Activated CD4-positive, alpha-beta T cell treated with anti-CD3 and anti-CD28 coated beads for 36 hours (primary cell): ENCODE measurements around the gene NKTR. TPM values are rescaled to one million over a fixed set of nuclear protein-coding genes. Genes with fewer than 3 reads are reported as not detected.

Source experiments
- ATAC-seq: fragments of 200-7000 bp; cut with Tn5 transposase; one replicate; pipeline ENCODE4 v1.10.0; 2021; ENCODE audit warnings: mild to moderate bottlenecking, moderate library complexity
- CTCF ChIA-PET: fragments of 350-600 bp; sonication (Branson Sonifier 250); formaldehyde crosslinking; loops from one replicate; lab custom pipeline; 2021; ENCODE audit warnings: antibody characterized with exemption; lab: Charles Lee
- POLR2A ChIA-PET: fragments of 350-600 bp; sonication (Branson Sonifier 250); formaldehyde crosslinking; loops from one replicate; lab custom pipeline; 2021; ENCODE audit warnings: antibody characterized with exemption, inconsistent platforms; lab: Charles Lee
- DNase-seq: peaks from one replicate; pipeline ENCODE4 v3.0.0-alpha.2; 2020
- H3K27ac Mint-ChIP-seq: one replicate; pipeline ENCODE4 v1.8.0; 2021; ENCODE audit warnings: mixed read lengths
- H3K27me3 Mint-ChIP-seq: one replicate; pipeline ENCODE4 v1.8.0; 2021; ENCODE audit warnings: mixed read lengths
- H3K36me3 Mint-ChIP-seq: one replicate; pipeline ENCODE4 v1.8.0; 2021; ENCODE audit warnings: low read depth, mixed read lengths
- H3K4me1 Mint-ChIP-seq: one replicate; pipeline ENCODE4 v1.8.0; 2021; ENCODE audit warnings: mixed read lengths
- H3K4me3 Mint-ChIP-seq: one replicate; pipeline ENCODE4 v1.8.0; 2021; ENCODE audit warnings: mild to moderate bottlenecking, moderate library complexity, mixed read lengths
- H3K9me3 Mint-ChIP-seq: one replicate; pipeline ENCODE4 v1.8.0; 2021; ENCODE audit warnings: low read depth, mixed read lengths
- intact Hi-C, 2 experiments: fragments of 100-400 bp; cut with DNase I in 1 of 2; cut with micrococcal nuclease in 1 of 2; formaldehyde crosslinking; loops; one replicate each; pipeline versions ENCODE4 v1.14.2 to v1.15.1; 2022 to 2024; cut with DNase I, micrococcal nuclease
- total RNA-seq, 2 experiments: library from RNA; stranded (reverse); gene quantifications; one replicate each; pipeline ENCODE4 v1.2.3, GENCODE V29; 2021

NKTR gene
- total RNA-seq, 2 experiments from 2014 or later: 50.8 to 59.2 TPM

DNA sequence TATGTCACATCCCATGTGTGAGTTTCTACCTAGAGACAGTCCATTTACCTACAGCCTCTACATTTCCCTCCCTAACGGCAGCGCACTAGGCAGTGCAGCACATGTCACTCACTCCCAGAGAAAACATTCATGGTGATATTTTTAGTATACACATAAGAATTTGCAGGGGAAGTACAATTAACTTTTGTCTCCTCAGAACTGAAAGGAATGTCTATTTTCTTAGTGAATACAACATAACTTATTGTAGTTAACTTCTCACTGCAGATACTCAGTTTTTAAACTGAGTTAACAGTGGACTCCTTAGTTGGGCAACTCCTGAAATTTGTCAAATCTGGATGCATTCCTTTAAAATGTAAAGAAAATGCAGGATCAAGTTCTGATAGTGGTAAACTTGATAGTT is 48.5 kb downstream of the NKTR start:
- H3K4me1 Mint-ChIP-seq: peaks cover 14% of the 10 kb centered on the region
- peaks cover 20% of the 10 kb centered on the region for H3K36me3 Mint-ChIP-seq
- no peak for ATAC-seq
- intact Hi-C loops: no loop called here
- H3K9me3 Mint-ChIP-seq: no peaks in the 10 kb centered on the region
- H3K27me3 Mint-ChIP-seq: peaks cover 2% of the 10 kb centered on the region
- H3K27ac Mint-ChIP-seq: peak overlapping the region; percentile 13
- POLR2A ChIA-PET: no interaction called here
- CTCF ChIA-PET: interaction anchor here (0.9 to 1.2 kb wide), 2 partner anchors 12 to 147 kb away, joined by 3 to 4 read pairs; partner anchors contain the start of gene VIPR1
- DNase-seq: no peak
- H3K4me3 Mint-ChIP-seq: no peak overlapping the region

DNA sequence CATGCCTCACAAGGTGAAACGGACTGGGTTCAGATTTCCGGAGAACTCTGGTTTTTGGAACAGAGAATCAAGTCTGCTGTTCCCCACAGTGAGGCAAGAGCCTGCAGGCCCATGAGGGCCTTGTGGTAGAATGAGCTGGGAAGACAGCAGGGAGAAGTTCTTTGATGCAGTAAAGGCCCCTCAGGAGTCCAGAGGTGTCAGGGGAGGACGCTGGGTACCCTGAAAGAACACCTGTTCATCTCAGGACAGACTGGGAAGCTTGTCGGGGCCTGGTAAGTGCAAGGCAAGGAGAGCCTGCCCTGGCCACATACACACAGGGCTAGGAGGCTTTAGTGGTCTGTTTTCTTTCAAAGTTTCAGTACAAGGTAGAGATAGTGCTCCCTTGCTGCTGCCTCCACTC is 49.3 kb downstream of the NKTR start:
- intact Hi-C loops: loop anchor here (5.0 to 10.0 kb wide), 2 partner anchors 93 to 95 kb away; no protein-coding TSS in a partner anchor
- CTCF ChIA-PET: no interaction called here
- POLR2A ChIA-PET: no interaction called here
- peaks cover 2% of the 10 kb centered on the region for H3K27me3 Mint-ChIP-seq
- peaks cover 15% of the 10 kb centered on the region for H3K36me3 Mint-ChIP-seq
- no peak overlapping the region for H3K4me3 Mint-ChIP-seq
- H3K27ac Mint-ChIP-seq: no peak overlapping the region
- no peak for DNase-seq
- H3K4me1 Mint-ChIP-seq: peaks cover 14% of the 10 kb centered on the region
- H3K9me3 Mint-ChIP-seq: no peaks in the 10 kb centered on the region
- no peak for ATAC-seq

DNA sequence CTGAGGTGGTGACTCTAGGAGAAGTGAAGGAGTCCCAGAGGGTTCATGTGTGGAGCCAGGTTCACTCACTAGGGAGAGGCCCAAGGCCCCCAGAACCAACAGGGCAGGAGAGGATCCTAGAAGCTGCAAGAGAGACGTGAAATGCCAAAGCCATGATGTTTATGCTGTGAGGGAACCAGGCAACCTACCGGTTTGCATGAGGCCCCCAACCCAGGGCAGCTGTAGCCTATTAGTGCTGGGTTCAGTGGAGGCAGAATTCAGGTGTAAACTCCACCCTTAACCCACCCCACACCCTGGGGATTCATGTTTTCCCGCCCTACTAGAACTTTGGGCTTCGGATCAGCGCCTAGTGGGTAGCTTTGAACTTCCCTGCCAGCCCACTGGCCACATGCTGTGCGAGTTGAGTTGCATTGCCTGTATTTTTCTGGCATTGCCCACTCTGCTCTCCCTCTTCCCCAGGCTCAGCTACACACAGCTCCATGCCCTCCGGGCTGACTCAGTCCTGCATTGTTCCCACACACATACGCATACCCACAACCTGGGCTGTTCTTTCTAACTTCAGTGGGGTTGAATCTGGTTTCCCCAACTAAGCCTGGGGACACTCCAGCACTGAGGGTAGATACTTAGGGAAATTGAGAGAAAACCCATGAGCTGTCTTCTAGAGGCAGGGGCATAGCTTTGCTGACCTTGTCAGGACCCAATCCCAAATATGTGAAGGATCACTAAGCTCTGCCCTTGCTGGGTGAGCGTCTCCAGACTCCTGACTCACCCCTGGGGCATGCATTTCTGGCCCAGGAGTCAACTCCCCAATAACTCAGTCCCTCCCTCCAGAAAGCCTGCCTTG is 51.0 kb downstream of the NKTR start:
- no peaks in the 10 kb centered on the region for H3K9me3 Mint-ChIP-seq
- DNase-seq: no peak
- intact Hi-C loops: loop anchor here (5.0 to 10.0 kb wide), 2 partner anchors 91 to 93 kb away; no protein-coding TSS in a partner anchor
- H3K4me3 Mint-ChIP-seq: no peak overlapping the region
- peak overlapping the region; percentile 34 for H3K27ac Mint-ChIP-seq
- no peak for ATAC-seq
- H3K27me3 Mint-ChIP-seq: peaks cover 2% of the 10 kb centered on the region
- POLR2A ChIA-PET: no interaction called here
- CTCF ChIA-PET: interaction anchor here (0.6 to 0.9 kb wide), 2 partner anchors 10 to 834 kb away, joined by 3 to 4 read pairs; no protein-coding TSS in a partner anchor
- H3K36me3 Mint-ChIP-seq: peaks cover 9% of the 10 kb centered on the region
- peaks cover 14% of the 10 kb centered on the region for H3K4me1 Mint-ChIP-seq

DNA sequence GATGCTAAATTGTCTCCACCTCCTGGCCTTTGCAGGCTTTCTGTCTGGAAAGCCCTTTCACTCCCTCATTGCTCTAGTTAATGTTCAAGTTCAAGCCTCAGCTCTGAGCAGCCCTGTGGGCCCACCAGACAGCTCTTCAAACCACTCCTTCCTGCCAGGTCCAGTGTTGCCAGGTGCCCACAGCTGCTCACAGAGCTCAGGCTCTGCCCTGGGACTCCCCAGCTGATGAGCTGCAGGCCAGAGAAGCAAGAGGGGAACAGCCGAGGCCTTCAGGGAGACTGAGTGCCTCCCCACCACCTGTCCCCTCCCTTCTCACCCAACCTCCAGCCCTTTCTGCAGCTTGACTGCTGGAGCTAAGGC is 51.7 kb downstream of the NKTR start:
- Mint-ChIP-seq H3K27me3 (peaks cover 2% of the 10 kb centered on the region), H3K27ac (peak overlapping the region; percentile 34), H3K4me1 (peaks cover 8% of the 10 kb centered on the region), H3K36me3 (peaks cover 4% of the 10 kb centered on the region), H3K9me3 (no peaks in the 10 kb centered on the region), H3K4me3 (no peak overlapping the region)
- ChIA-PET POLR2A (no interaction called here), CTCF (interaction anchor here (0.6 to 0.9 kb wide), 2 partner anchors 9 to 403 kb away, joined by 3 to 4 read pairs; no protein-coding TSS in a partner anchor)
- intact Hi-C loops: loop anchor here (5.0 to 10.0 kb wide), 2 partner anchors 90 to 93 kb away; no protein-coding TSS in a partner anchor
- ATAC-seq: no peak
- no peak for DNase-seq

DNA sequence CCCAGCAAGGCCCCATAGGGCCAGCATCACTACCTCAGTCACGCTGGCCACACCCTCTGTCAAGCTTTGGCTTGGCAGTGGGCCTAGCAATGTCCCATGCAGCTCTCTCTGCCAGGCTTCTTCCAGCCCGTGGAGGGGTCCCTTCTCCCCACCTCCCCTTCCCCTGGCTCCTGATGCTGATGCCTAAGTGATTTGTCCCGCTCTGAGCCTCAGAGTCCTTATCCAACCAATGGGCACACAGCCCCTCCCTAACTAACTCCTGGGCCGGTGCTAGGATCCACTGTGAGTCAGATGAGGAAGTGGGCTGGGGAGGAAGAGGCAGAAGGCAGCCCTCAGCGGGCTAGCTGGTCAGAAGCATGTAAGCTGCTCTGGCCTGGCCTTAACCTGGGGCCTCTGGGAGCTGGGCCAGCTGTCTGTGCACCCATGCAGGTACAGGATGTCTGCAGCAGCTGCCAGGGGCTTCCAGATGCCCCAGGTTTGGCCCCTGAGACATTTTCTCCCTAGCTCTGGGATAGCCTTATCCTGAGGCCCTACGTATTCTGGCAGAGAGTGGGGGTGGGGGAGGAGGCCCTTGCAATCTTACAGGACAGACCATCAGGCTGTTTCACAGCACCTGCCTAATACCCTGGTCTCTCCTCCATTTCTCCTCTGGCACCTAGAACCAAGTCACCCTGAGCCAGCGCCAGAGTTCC is 52.3 kb downstream of the NKTR start:
- ATAC-seq (peak; percentile 15), DNase-seq (no peak)
- H3K27ac Mint-ChIP-seq: no peak overlapping the region
- no peak overlapping the region for H3K4me3 Mint-ChIP-seq
- CTCF ChIA-PET: interaction anchor here (0.6 to 0.9 kb wide), 3 partner anchors 9 to 1705 kb away, joined by 3 to 4 read pairs (median 3); no protein-coding TSS in a partner anchor
- intact Hi-C loops: loop anchor here (5.0 to 10.0 kb wide), 2 partner anchors 90 to 92 kb away; no protein-coding TSS in a partner anchor
- H3K27me3 Mint-ChIP-seq: peaks cover 2% of the 10 kb centered on the region
- H3K36me3 Mint-ChIP-seq: peaks cover 2% of the 10 kb centered on the region
- no peaks in the 10 kb centered on the region for H3K9me3 Mint-ChIP-seq
- POLR2A ChIA-PET: no interaction called here
- H3K4me1 Mint-ChIP-seq: peaks cover 7% of the 10 kb centered on the region

DNA sequence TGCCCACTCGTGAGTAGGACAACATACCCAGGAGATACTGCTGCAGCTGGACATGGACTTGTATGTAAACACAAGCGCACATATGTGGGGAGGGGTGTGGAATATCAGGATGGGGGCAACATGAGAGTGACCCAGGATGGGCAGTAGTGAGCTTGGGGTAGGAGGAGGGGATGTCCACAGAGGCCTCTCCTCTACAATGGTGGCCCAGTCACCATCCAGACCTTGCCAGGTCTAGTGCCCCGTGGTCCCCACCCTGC is 52.7 kb downstream of the NKTR start:
- H3K36me3 Mint-ChIP-seq: no peaks in the 10 kb centered on the region
- ATAC-seq (no peak), DNase-seq (no peak)
- H3K27ac Mint-ChIP-seq: no peak overlapping the region
- H3K27me3 Mint-ChIP-seq: peaks cover 2% of the 10 kb centered on the region
- ChIA-PET POLR2A (no interaction called here), CTCF (no interaction called here)
- peaks cover 7% of the 10 kb centered on the region for H3K4me1 Mint-ChIP-seq
- H3K4me3 Mint-ChIP-seq: no peak overlapping the region
- intact Hi-C loops: loop anchor here (5.0 to 10.0 kb wide), 2 partner anchors 89 to 92 kb away; no protein-coding TSS in a partner anchor
- no peaks in the 10 kb centered on the region for H3K9me3 Mint-ChIP-seq

DNA sequence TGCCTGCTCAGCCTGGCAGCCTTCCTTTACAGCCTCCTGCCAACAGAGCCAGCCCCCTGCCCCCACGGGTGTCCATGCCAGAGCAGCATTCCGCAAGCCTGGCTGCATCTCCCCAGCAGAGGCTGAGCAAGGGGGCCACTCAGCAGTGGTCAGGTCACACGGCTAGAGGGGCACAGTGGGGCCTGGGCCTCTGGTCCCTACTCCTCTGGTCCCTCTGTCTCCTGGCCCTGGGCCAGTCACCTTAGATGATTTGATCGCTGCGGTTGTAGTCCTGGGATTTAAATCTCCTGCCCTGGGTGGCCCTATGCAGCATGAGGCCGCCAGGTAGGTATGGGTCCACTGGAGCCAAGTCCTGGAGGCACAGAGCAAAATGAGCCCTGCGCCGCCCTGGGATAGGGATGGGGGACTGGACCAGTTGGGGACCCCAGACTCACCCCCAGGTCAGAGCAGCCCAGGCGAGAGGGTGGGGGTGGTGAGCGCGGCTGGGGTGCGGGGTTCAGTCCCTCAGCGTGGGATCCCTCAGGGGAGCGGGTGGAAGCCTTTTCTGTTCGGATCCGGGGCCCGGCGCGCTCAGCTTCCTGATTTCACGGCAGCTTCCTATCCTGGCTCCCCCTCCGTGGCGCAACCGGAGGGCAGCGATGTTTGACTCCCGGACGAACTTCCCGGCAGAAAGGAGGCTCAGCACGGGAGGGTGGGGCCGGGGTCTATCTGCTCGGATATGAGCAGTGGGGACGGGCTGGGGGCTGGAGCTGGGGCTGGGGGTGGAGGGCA is 53.3 kb downstream of the NKTR start, which contains the start of gene ZBTB47:
Gene ZBTB47 (plus strand): TSS at position 138 of the 771 bp plus-strand sequence. CDS start 4,659 bp downstream, outside the sequence.
- ChIA-PET CTCF (no interaction called here), POLR2A (no interaction called here)
- Mint-ChIP-seq H3K36me3 (no peaks in the 10 kb centered on the region), H3K4me3 (peak within 1 kb of the TSS; percentile 72), H3K27ac (no peak within 1 kb of the TSS), H3K9me3 (no peaks in the 10 kb centered on the region), H3K4me1 (peaks cover 7% of the 10 kb centered on the region), H3K27me3 (peaks cover 2% of the 10 kb centered on the region)
- DNase-seq: peak; percentile 38
- ATAC-seq: peak; percentile 14
- intact Hi-C loops: loop anchor here (5.0 to 10.0 kb wide), 2 partner anchors 89 to 91 kb away; no protein-coding TSS in a partner anchor

DNA sequence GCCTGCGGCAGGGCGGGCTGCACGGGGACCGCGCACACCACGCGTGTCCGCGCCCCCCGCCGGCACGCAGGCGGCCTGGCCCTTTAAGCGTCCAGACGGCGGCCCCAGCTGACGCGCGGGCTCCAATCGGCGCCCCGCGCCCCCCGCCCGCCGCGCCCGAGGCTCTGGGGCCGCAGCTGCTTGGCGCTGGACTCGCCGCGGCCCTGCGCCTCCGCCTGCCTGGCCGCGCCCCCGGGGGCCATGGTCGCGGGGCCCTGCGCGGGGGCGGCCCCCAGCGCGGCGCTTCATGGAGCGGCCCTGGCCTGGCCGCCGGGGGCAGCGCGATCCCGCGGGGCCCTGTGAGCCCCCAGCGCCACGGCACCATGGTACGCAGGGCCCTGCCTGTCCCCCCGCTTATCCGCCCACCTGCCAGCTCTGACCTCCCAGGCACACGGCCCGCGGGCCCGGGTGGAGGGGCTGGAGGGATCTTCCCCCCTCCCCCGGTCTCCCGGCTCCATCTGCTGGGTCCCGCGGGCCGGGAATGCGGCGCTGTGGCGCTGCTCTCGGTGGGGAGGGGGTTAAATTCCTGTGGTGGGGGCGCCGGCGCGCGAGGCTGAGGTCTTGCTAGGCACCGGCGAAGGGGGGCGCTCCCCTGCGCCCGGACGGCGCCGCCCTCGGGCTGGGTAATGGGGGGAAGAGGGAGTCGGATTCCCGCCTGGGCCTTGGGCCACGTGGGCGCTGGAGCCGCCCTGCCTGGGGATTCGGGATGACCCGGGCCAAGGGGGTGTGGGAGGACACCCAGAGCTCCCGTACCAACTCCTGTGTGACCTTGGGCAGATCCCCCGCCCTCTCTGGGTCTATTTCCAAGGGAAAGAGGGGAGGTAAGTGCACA is 54.1 kb downstream of the NKTR start:
- peaks cover 2% of the 10 kb centered on the region for H3K27me3 Mint-ChIP-seq
- POLR2A ChIA-PET: no interaction called here
- CTCF ChIA-PET: no interaction called here
- ATAC-seq (peak; percentile 37), DNase-seq (no peak)
- no peaks in the 10 kb centered on the region for H3K9me3 Mint-ChIP-seq
- peaks cover 7% of the 10 kb centered on the region for H3K4me1 Mint-ChIP-seq
- no peak overlapping the region for H3K27ac Mint-ChIP-seq
- no peaks in the 10 kb centered on the region for H3K36me3 Mint-ChIP-seq
- intact Hi-C loops: loop anchor here (5.0 to 10.0 kb wide), 2 partner anchors 88 to 90 kb away; no protein-coding TSS in a partner anchor
- peak overlapping the region; percentile 72 for H3K4me3 Mint-ChIP-seq

DNA sequence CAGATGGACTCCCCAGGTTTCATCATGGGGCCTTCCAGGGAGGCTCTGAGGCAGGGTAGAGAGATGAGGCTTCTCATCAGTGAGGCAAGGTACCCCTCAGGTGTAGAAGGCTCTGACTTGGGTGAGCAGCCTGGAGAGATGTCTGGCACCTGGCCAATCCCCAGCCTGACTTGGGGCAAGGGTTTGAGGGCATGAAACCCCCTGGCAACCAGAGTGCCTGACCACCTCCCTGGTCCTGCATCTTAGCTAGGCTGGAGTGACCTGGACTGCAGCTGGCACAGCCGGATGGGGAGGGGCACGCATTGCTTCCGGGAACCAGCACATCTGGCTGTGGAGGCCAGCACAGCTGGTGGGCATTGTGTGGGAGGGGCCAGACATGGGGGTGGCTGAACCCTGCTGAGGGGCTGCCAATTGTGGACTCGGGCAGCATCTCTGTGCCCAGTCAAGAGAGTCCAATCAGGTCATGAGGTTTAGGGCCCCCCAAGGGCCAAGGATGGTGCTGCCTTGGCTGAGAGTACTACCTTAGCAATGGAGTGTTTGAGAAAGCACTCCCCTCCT is 54.9 kb downstream of the NKTR start:
- Mint-ChIP-seq H3K36me3 (no peaks in the 10 kb centered on the region), H3K27me3 (peaks cover 2% of the 10 kb centered on the region), H3K27ac (no peak overlapping the region), H3K4me1 (peaks cover 7% of the 10 kb centered on the region), H3K9me3 (no peaks in the 10 kb centered on the region), H3K4me3 (peak overlapping the region; percentile 40)
- DNase-seq: no peak
- ChIA-PET CTCF (no interaction called here), POLR2A (no interaction called here)
- no peak for ATAC-seq
- intact Hi-C loops: loop anchor here in 1 of 2 experiments (10.0 kb wide), 1 partner anchor 89 kb away; no protein-coding TSS in a partner anchor
